SK-N-SH treated with all-trans-retinoic acid at 6 μM for 48 hours (cell line): ENCODE data around the gene SEC14L5.

ENCODE experiments used
- ESRRG ChIP-seq: fragments of 250-450 bp; sonication (Bioruptor Pico); IDR thresholded peaks from 2 replicates; pipeline ENCODE4 v1.6.1; 2021; ENCODE audit warnings: mild to moderate bottlenecking
- ISL1 ChIP-seq: fragments of 250-450 bp; sonication (Bioruptor Pico); IDR thresholded peaks from 2 replicates; pipeline ENCODE4 v2.1.2; 2022; ENCODE audit warnings: mild to moderate bottlenecking, moderate library complexity
- RARB ChIP-seq: fragments of 250-450 bp; sonication (Bioruptor Pico); IDR thresholded peaks from 2 replicates; pipeline ENCODE4 v1.8.0; 2021; ENCODE audit warnings: mild to moderate bottlenecking, moderate library complexity
- ZFP3 ChIP-seq: fragments of 250-450 bp; sonication (Bioruptor Pico); IDR thresholded peaks from 2 replicates; pipeline ENCODE4 v1.5.0; 2020; ENCODE audit warnings: mild to moderate bottlenecking, moderate library complexity
- TF ChIP-seq, protein P1 (sequence below): fragments of 250-450 bp; sonication (Bioruptor Pico); IDR thresholded peaks from 2 replicates; pipeline ENCODE4 v1.5.1; 2020; ENCODE audit warnings: low read depth, mild to moderate bottlenecking, moderate library complexity
- TF ChIP-seq, protein P2 (sequence below): fragments of 250-450 bp; sonication (Bioruptor Pico); IDR thresholded peaks from 2 replicates; pipeline ENCODE4 v1.5.1; 2021; ENCODE audit warnings: mild to moderate bottlenecking, moderate library complexity

- TF ChIP-seq ZFP3 (CRISPR knock-in tag) = no peak
- no peak for TF ChIP-seq RARB (CRISPR knock-in tag)
- TF ChIP-seq, protein P1, sequence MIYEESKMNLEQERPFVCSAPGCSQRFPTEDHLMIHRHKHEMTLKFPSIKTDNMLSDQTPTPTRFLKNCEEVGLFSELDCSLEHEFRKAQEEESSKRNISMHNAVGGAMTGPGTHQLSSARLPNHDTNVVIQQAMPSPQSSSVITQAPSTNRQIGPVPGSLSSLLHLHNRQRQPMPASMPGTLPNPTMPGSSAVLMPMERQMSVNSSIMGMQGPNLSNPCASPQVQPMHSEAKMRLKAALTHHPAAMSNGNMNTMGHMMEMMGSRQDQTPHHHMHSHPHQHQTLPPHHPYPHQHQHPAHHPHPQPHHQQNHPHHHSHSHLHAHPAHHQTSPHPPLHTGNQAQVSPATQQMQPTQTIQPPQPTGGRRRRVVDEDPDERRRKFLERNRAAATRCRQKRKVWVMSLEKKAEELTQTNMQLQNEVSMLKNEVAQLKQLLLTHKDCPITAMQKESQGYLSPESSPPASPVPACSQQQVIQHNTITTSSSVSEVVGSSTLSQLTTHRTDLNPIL (CRISPR knock-in tag) = no peak
- TF ChIP-seq, protein P2, sequence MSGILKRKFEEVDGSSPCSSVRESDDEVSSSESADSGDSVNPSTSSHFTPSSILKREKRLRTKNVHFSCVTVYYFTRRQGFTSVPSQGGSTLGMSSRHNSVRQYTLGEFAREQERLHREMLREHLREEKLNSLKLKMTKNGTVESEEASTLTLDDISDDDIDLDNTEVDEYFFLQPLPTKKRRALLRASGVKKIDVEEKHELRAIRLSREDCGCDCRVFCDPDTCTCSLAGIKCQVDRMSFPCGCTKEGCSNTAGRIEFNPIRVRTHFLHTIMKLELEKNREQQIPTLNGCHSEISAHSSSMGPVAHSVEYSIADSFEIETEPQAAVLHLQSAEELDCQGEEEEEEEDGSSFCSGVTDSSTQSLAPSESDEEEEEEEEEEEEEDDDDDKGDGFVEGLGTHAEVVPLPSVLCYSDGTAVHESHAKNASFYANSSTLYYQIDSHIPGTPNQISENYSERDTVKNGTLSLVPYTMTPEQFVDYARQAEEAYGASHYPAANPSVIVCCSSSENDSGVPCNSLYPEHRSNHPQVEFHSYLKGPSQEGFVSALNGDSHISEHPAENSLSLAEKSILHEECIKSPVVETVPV (CRISPR knock-in tag) = no peak
- TF ChIP-seq ESRRG = no peak
- no peak for TF ChIP-seq ISL1 (CRISPR knock-in tag)
Measured at GRCh38 chr16:5011637-5012036, 53.5 kb downstream of the SEC14L5 start.
